Measurements from ENCODE around the gene GPATCH2. TPM values are rescaled to one million over a fixed set of nuclear protein-coding genes. Genes with fewer than 3 reads are reported as not detected.

The GPATCH2 gene
- total RNA-seq, 1 experiment from 2014 or later, result 11.3 TPM

- intact Hi-C loops (cut with micrococcal nuclease), result no loop called here
- H3K36me3 ChIP-seq (ENCODE audit: control insufficient read depth in 1 of 2, insufficient read depth in 2 of 2, low read length in 2 of 2), result no peaks in the 10 kb centered on the region
- no peaks in the 10 kb centered on the region for H3K9me3 ChIP-seq (ENCODE audit: control insufficient read depth in 1 of 2, insufficient read depth in 1 of 2, low read depth in 1 of 2, low read length in 2 of 2)
- POLR2A ChIA-PET, result no interaction called here
- no peaks in the 10 kb centered on the region for H3K27me3 ChIP-seq (ENCODE audit: insufficient read depth, low read length)
- RAD21 ChIA-PET (ENCODE audit: low non-redundant PET in 1 of 2, low total read pairs in 2 of 2, uncharacterized antibody in 2 of 2, unreplicated experiment in 2 of 2), result no interaction called here
- H3K4me3 ChIP-seq (replicated peaks in 1 of 2; ENCODE audit: low read depth in 1 of 2, low read length in 2 of 2), result no peak overlapping the region
- H4K20me1 ChIP-seq (ENCODE audit: insufficient read depth), result no peaks in the 10 kb centered on the region
- ATAC-seq (no peak), DNase-seq (ENCODE audit: low read depth, low spot score) (no peak)
- H3K4me1 ChIP-seq (ENCODE audit: control insufficient read depth in 1 of 2, insufficient read depth in 2 of 2, low read length in 2 of 2), result no peaks in the 10 kb centered on the region
- CTCF ChIA-PET, result no interaction called here
- no TSS peak for BruUV-seq (replicated peaks)
- no peaks in the 10 kb centered on the region for H3K9me2 ChIP-seq (ENCODE audit: insufficient read depth)
- no peak overlapping the region for H2AFZ ChIP-seq (ENCODE audit: low read depth, low read length, poor library complexity, severe bottlenecking)
- TF ChIP-seq SP1 (IDR thresholded peaks at IDR 0.05; ENCODE audit: low read depth), result no peak
- no peak for TF ChIP-seq CEBPB (IDR thresholded peaks at IDR 0.05; ENCODE audit: low read depth)
- TF ChIP-seq POLR2AphosphoS5 (IDR thresholded peaks at IDR 0.05; ENCODE audit: low read depth, low read length), result no peak
- TF ChIP-seq SIN3A (IDR thresholded peaks at IDR 0.05; ENCODE audit: low read depth), result no peak
- TF ChIP-seq CBX3 (IDR thresholded peaks at IDR 0.05; ENCODE audit: low read depth), result no peak
- TF ChIP-seq EZH2 (IDR thresholded peaks at IDR 0.05), result no peak
- no peak for TF ChIP-seq ATF3 (IDR thresholded peaks at IDR 0.05)
- no peak for TF ChIP-seq EGR1 (IDR thresholded peaks at IDR 0.05; ENCODE audit: low read depth)
- no peak for TF ChIP-seq YY1 (IDR thresholded peaks at IDR 0.05; ENCODE audit: extremely low read depth, insufficient replicate concordance, low read depth, low read length)
- no peak for TF ChIP-seq ELF1 (IDR thresholded peaks at IDR 0.05; ENCODE audit: borderline replicate concordance, low read depth)
- TF ChIP-seq EZH2phosphoT487 (IDR thresholded peaks at IDR 0.05; ENCODE audit: borderline replicate concordance), result no peak
- no peak overlapping the region for H3K27ac ChIP-seq (ENCODE audit: low read depth, low read length)
- no peak overlapping the region for H3K4me2 ChIP-seq (ENCODE audit: low read length)
- H3K9ac ChIP-seq (ENCODE audit: low read length), result no peak overlapping the region
- no peaks in the 10 kb centered on the region for H3K79me2 ChIP-seq (ENCODE audit: insufficient read depth, low read length)
Measured at GRCh38 chr1:217552339-217552951, 78.4 kb downstream of the GPATCH2 start.

GRCh38 chr1:217542837-217543236 lies 88.1 kb downstream of the GPATCH2 start:
- ATAC-seq, result no peak
- BruUV-seq (replicated peaks), result no TSS peak
- Histone ChIP-seq H3K4me1 (ENCODE audit: control insufficient read depth in 1 of 2, insufficient read depth in 2 of 2, low read length in 2 of 2) (no peaks in the 10 kb centered on the region), H3K4me2 (ENCODE audit: low read length) (no peak overlapping the region), H2AFZ (ENCODE audit: low read depth, low read length, poor library complexity, severe bottlenecking) (no peak overlapping the region), H3K27me3 (ENCODE audit: insufficient read depth, low read length) (no peaks in the 10 kb centered on the region), H3K9me2 (ENCODE audit: insufficient read depth) (no peaks in the 10 kb centered on the region), H3K9me3 (ENCODE audit: control insufficient read depth in 1 of 2, insufficient read depth in 1 of 2, low read depth in 1 of 2, low read length in 2 of 2) (no peaks in the 10 kb centered on the region), H3K79me2 (ENCODE audit: insufficient read depth, low read length) (no peaks in the 10 kb centered on the region), H3K9ac (ENCODE audit: low read length) (no peak overlapping the region), H3K36me3 (ENCODE audit: control insufficient read depth in 1 of 2, insufficient read depth in 2 of 2, low read length in 2 of 2) (no peaks in the 10 kb centered on the region), H4K20me1 (ENCODE audit: insufficient read depth) (no peaks in the 10 kb centered on the region), H3K4me3 (replicated peaks in 1 of 2; ENCODE audit: low read depth in 1 of 2, low read length in 2 of 2) (no peak overlapping the region), H3K27ac (ENCODE audit: low read depth, low read length) (no peak overlapping the region)
- ChIA-PET CTCF (no interaction called here), RAD21 (ENCODE audit: low non-redundant PET in 1 of 2, low total read pairs in 2 of 2, uncharacterized antibody in 2 of 2, unreplicated experiment in 2 of 2) (no interaction called here), POLR2A (no interaction called here)
- intact Hi-C loops (cut with micrococcal nuclease), result no loop called here
- no peak for DNase-seq (ENCODE audit: low read depth, low spot score)
- TF ChIP-seq CEBPB (IDR thresholded peaks at IDR 0.05; ENCODE audit: low read depth) (no peak), POLR2AphosphoS5 (IDR thresholded peaks at IDR 0.05; ENCODE audit: low read depth, low read length) (no peak), ELF1 (IDR thresholded peaks at IDR 0.05; ENCODE audit: borderline replicate concordance, low read depth) (no peak), FOSL1 (IDR thresholded peaks at IDR 0.05; ENCODE audit: low read depth) (no peak), MAX (IDR thresholded peaks at IDR 0.05) (no peak), YY1 (IDR thresholded peaks at IDR 0.05; ENCODE audit: extremely low read depth, insufficient replicate concordance, low read depth, low read length) (no peak), JUND (IDR thresholded peaks at IDR 0.05) (no peak), SIN3A (IDR thresholded peaks at IDR 0.05; ENCODE audit: low read depth) (no peak), EGR1 (IDR thresholded peaks at IDR 0.05; ENCODE audit: low read depth) (no peak), ZFX (IDR thresholded peaks at IDR 0.05) (no peak), CTCF (IDR thresholded peaks at IDR 0.05 in 2 of 3, conservative IDR thresholded peaks at IDR 0.05 in 1 of 3; ENCODE audit: borderline replicate concordance in 1 of 3, insufficient read depth in 1 of 3, low read depth in 2 of 3, low read length in 2 of 3) (no peak)
